Astrocyte (in vitro differentiated cells and primary cell): ENCODE data around the gene BEST1. TPM values are rescaled to one million over a fixed set of nuclear protein-coding genes. Genes with fewer than 3 reads are reported as not detected.
"Not testable (repeated sequence)": the region's sequence is repeated elsewhere in the genome, so short reads cannot be mapped to it uniquely, and the experiment has no call there.

ENCODE experiments used
- DNase-seq: peaks from one replicate; pipeline ENCODE4 v3.0.0-alpha.2; 2010; ENCODE audit warnings: low read depth
- FAIRE-seq: peaks from 2 replicates; lab custom pipeline; 2011; peaks lifted over from hg19 to GRCh38; lab: Jason Lieb, UNC
- H2AFZ ChIP-seq: 2 replicates; pipeline ENCODE4 v1.6.0; 2012; ENCODE audit warnings: low read depth, low read length, inconsistent platforms
- H3K27ac ChIP-seq: 2 replicates; pipeline ENCODE4 v1.5.1; 2011; ENCODE audit warnings: low read depth, low read length, inconsistent platforms
- H3K27me3 ChIP-seq: 2 replicates; pipeline ENCODE4 v1.6.0; 2011; ENCODE audit warnings: low read length, inconsistent platforms; ENCODE audit not compliant: insufficient read depth
- H3K36me3 ChIP-seq: 2 replicates; pipeline ENCODE4 v1.5.1; 2011; ENCODE audit warnings: low read length, inconsistent platforms; ENCODE audit not compliant: insufficient read depth
- H3K4me1 ChIP-seq: 2 replicates; pipeline ENCODE4 v1.5.1; 2011; ENCODE audit warnings: low read length, inconsistent platforms; ENCODE audit not compliant: insufficient read depth
- H3K4me2 ChIP-seq: 2 replicates; pipeline ENCODE4 v1.6.0; 2012; ENCODE audit warnings: low read length, inconsistent platforms
- H3K4me3 ChIP-seq: 2 replicates; pipeline ENCODE4 v1.5.1; 2011; ENCODE audit warnings: low read depth, mild to moderate bottlenecking, low read length, inconsistent platforms; ENCODE audit not compliant: insufficient read depth
- H3K79me2 ChIP-seq: 2 replicates; pipeline ENCODE4 v1.6.0; 2012; ENCODE audit warnings: mild to moderate bottlenecking, low read length, inconsistent platforms; ENCODE audit not compliant: insufficient read depth
- H3K9ac ChIP-seq: 2 replicates; pipeline ENCODE4 v1.6.0; 2012; ENCODE audit warnings: mild to moderate bottlenecking, low read length, inconsistent platforms
- H3K9me3 ChIP-seq: 2 replicates; pipeline ENCODE4 v1.5.1; 2012; ENCODE audit warnings: low read depth, mild to moderate bottlenecking, low read length, inconsistent platforms; ENCODE audit not compliant: insufficient read depth
- H4K20me1 ChIP-seq: 2 replicates; pipeline ENCODE4 v1.6.0; 2012; ENCODE audit warnings: low read length, inconsistent platforms; ENCODE audit not compliant: insufficient read depth
- H3K27ac Mint-ChIP-seq: one replicate; pipeline ENCODE4 v1.8.0; 2021; ENCODE audit warnings: mild to moderate bottlenecking, mixed read lengths; ENCODE audit not compliant: unreplicated experiment
- H3K27me3 Mint-ChIP-seq: one replicate; pipeline ENCODE4 v1.8.0; 2021; ENCODE audit warnings: low read depth, mixed read lengths; ENCODE audit not compliant: unreplicated experiment
- H3K36me3 Mint-ChIP-seq: one replicate; pipeline ENCODE4 v1.8.0; 2021; ENCODE audit warnings: low read depth, mixed read lengths; ENCODE audit not compliant: unreplicated experiment
- H3K4me1 Mint-ChIP-seq: one replicate; pipeline ENCODE4 v1.8.0; 2021; ENCODE audit warnings: low read depth, mixed read lengths; ENCODE audit not compliant: unreplicated experiment
- H3K4me3 Mint-ChIP-seq: one replicate; pipeline ENCODE4 v1.8.0; 2021; ENCODE audit warnings: mild to moderate bottlenecking, moderate library complexity, mixed read lengths; ENCODE audit not compliant: unreplicated experiment
- H3K9me3 Mint-ChIP-seq: one replicate; pipeline ENCODE4 v1.8.0; 2021; ENCODE audit warnings: mild to moderate bottlenecking, mixed read lengths; ENCODE audit not compliant: unreplicated experiment
- EZH2 ChIP-seq: IDR thresholded peaks from 2 replicates; pipeline ENCODE4 v1.6.1; 2012; ENCODE audit warnings: mild to moderate bottlenecking, low read length, inconsistent platforms; ENCODE audit not compliant: insufficient read depth
- total RNA-seq: library from RNA; stranded (reverse); gene quantifications from 2 replicates; pipeline ENCODE4 v1.2.1, GENCODE V29; 2021
- TF ChIP-seq, protein P1 (sequence below): IDR thresholded peaks from 2 replicates; pipeline ENCODE4 v1.5.1; 2011; ENCODE audit warnings: low read depth, mild to moderate bottlenecking, inconsistent platforms, low read length, moderate library complexity; ENCODE audit not compliant: insufficient read depth

BEST1 gene
- total RNA-seq, 1 donor from 2014 or later, result 0.66 TPM

GRCh38 chr11:61952882-61953281 is 2.7 kb downstream of the BEST1 start:
- TF ChIP-seq, protein P1, sequence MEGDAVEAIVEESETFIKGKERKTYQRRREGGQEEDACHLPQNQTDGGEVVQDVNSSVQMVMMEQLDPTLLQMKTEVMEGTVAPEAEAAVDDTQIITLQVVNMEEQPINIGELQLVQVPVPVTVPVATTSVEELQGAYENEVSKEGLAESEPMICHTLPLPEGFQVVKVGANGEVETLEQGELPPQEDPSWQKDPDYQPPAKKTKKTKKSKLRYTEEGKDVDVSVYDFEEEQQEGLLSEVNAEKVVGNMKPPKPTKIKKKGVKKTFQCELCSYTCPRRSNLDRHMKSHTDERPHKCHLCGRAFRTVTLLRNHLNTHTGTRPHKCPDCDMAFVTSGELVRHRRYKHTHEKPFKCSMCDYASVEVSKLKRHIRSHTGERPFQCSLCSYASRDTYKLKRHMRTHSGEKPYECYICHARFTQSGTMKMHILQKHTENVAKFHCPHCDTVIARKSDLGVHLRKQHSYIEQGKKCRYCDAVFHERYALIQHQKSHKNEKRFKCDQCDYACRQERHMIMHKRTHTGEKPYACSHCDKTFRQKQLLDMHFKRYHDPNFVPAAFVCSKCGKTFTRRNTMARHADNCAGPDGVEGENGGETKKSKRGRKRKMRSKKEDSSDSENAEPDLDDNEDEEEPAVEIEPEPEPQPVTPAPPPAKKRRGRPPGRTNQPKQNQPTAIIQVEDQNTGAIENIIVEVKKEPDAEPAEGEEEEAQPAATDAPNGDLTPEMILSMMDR, result no peak
- TF ChIP-seq EZH2, result no peak
- no peak overlapping the region for H3K27ac Mint-ChIP-seq

DNA sequence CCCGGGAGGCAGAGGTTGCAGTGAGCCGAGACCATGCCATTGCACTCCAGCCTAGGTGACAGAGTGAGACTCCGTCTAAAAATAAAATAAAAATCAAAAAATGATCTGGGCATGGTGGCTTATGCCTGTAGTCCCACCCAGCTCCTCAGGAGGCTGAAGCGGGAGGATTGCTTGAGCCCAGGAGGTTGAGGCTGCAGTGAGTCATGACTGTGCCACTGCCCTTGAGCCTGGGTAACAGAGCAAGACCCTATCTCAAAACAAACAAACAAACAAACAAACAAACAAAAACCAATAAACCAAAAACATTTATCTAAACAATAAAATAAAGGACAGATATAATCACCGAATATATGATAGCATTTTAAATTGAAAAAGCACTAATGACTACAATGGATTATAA is 3.5 kb downstream of the BEST1 start:
- H3K79me2 ChIP-seq, H3K4me1 Mint-ChIP-seq, H3K27ac ChIP-seq, FAIRE-seq, DNase-seq, H3K4me3 Mint-ChIP-seq, H2AFZ ChIP-seq, H3K36me3 Mint-ChIP-seq, H3K4me2 ChIP-seq, H4K20me1 ChIP-seq, H3K9me3 Mint-ChIP-seq, H3K36me3 ChIP-seq, H3K4me3 ChIP-seq, H3K9me3 ChIP-seq, H3K27me3 ChIP-seq, H3K9ac ChIP-seq, H3K4me1 ChIP-seq, H3K27ac Mint-ChIP-seq: not testable (repeated sequence)
- H3K27me3 Mint-ChIP-seq, result peaks cover 26% of the 10 kb centered on the region

More at GRCh38 chr11:61952882-61953281, 2.7 kb downstream of the BEST1 start:
- H4K20me1 ChIP-seq, result no peaks in the 10 kb centered on the region
- no peaks in the 10 kb centered on the region for H3K36me3 ChIP-seq
- H3K4me1 Mint-ChIP-seq, result peaks cover 8% of the 10 kb centered on the region
- H3K4me3 Mint-ChIP-seq, result no peak overlapping the region
- FAIRE-seq (no peak), DNase-seq (no peak)
- H3K4me1 ChIP-seq, result peaks cover 9% of the 10 kb centered on the region
- H3K9ac ChIP-seq, result no peak overlapping the region
- no peak overlapping the region for H3K4me3 ChIP-seq
- H3K9me3 Mint-ChIP-seq, result peaks cover 2% of the 10 kb centered on the region
- H3K27ac ChIP-seq, result no peak overlapping the region
- no peaks in the 10 kb centered on the region for H3K36me3 Mint-ChIP-seq
- H3K9me3 ChIP-seq, result no peaks in the 10 kb centered on the region
- no peaks in the 10 kb centered on the region for H3K79me2 ChIP-seq
- H3K27me3 ChIP-seq, result peaks cover 5% of the 10 kb centered on the region
- H3K27me3 Mint-ChIP-seq, result peaks cover 25% of the 10 kb centered on the region
- H2AFZ ChIP-seq, result no peak overlapping the region
- H3K4me2 ChIP-seq, result no peak overlapping the region

DNA sequence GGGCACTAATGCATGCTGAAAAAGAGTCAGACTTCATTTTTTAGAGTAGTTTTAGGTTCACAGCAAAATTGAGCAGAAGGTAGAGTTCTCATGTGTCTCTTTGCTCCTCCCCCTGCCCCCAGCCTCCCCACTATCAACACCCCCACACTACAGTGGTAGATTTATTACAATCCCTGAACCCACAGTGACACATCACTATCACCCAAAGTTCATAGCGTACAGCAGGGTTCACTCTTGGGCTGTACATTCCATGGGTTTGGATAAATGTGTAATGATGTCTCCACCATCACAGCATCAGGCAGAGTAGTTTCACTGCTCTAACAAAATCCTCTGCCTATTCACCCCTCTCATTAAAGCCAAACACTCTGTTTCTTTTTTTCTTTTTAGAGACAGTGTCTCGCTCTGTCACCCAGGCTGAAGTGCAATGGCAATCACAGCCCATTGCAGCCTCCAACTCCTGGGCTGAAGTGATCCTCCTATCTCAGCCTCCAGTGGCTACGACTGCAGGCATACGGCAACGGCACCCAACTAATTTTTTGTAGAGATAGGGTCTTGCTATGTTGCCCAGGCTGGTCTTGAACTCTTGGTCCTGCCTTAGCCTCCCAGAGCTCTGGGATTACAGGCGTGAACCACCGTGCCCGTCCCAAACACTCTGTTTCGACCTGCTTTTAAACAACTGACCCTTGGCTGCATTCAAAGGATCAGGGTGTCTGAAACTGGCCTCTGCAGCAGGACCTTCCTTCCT is 4.1 kb downstream of the BEST1 start:
- Histone ChIP-seq H3K36me3 (no peaks in the 10 kb centered on the region), H3K79me2 (no peaks in the 10 kb centered on the region), H3K9me3 (no peaks in the 10 kb centered on the region), H3K27me3 (peaks cover 5% of the 10 kb centered on the region), H3K4me2 (peak overlapping the region; percentile 77), H2AFZ (peak overlapping the region; percentile 63), H4K20me1 (no peaks in the 10 kb centered on the region), H3K27ac (no peak overlapping the region), H3K4me3 (no peak overlapping the region), H3K4me1 (peaks cover 9% of the 10 kb centered on the region), H3K9ac (peak overlapping the region; percentile 14)
- peaks cover 4% of the 10 kb centered on the region for H3K9me3 Mint-ChIP-seq
- no peak overlapping the region for H3K4me3 Mint-ChIP-seq
- peaks cover 27% of the 10 kb centered on the region for H3K27me3 Mint-ChIP-seq
- H3K27ac Mint-ChIP-seq, result peak overlapping the region; percentile 34
- TF ChIP-seq, protein P1, result no peak
- TF ChIP-seq EZH2, result no peak
- H3K36me3 Mint-ChIP-seq, result peaks cover 7% of the 10 kb centered on the region
- FAIRE-seq (no peak), DNase-seq (no peak)
- H3K4me1 Mint-ChIP-seq, result peaks cover 4% of the 10 kb centered on the region
